ENCODE data around the gene CALML5.

DNA sequence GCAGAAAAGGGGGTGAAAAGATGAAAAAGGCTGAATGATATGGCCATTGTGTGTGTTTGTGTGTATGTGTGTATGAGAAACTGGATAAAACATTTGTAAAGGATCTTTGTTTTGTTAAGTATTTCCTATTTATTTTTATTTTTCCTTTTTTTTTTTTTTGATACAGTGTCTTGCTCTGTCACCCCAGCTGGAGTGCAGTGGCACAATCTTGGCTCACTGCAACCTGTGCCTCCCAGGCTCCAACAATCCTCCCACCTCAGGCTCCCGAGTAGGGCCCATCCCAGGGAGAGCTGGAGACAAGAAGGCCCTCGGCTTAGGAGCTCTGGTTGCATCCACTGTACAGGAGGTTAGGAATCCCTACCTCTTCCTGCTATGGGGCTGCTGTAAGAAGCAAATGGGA, 6.9 kb upstream of the CALML5 start:
- TF ChIP-seq JUND (IDR thresholded peaks at IDR 0.05) = no peak
- TF ChIP-seq, protein P1, sequence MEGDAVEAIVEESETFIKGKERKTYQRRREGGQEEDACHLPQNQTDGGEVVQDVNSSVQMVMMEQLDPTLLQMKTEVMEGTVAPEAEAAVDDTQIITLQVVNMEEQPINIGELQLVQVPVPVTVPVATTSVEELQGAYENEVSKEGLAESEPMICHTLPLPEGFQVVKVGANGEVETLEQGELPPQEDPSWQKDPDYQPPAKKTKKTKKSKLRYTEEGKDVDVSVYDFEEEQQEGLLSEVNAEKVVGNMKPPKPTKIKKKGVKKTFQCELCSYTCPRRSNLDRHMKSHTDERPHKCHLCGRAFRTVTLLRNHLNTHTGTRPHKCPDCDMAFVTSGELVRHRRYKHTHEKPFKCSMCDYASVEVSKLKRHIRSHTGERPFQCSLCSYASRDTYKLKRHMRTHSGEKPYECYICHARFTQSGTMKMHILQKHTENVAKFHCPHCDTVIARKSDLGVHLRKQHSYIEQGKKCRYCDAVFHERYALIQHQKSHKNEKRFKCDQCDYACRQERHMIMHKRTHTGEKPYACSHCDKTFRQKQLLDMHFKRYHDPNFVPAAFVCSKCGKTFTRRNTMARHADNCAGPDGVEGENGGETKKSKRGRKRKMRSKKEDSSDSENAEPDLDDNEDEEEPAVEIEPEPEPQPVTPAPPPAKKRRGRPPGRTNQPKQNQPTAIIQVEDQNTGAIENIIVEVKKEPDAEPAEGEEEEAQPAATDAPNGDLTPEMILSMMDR (IDR thresholded peaks at IDR 0.05 in 2 of 3, conservative IDR thresholded peaks at IDR 0.05 in 1 of 3; ENCODE audit: borderline replicate concordance in 1 of 3, insufficient read depth in 1 of 3, low read depth in 2 of 3, low read length in 2 of 3) = no peak

Data from HCT116 (cell line).